ENCODE measurements around the gene RNF169.

- TF ChIP-seq POLR2AphosphoS5 (IDR thresholded peaks at IDR 0.05; ENCODE audit: insufficient read depth in 1 of 2, low read depth in 1 of 2): no peak
- no peak for TF ChIP-seq CTCF (IDR thresholded peaks at IDR 0.05)
Observed at GRCh38 chr11:74839446-74839845, 90.8 kb downstream of the RNF169 start.
